ENCODE data around the gene CPED1.
"Not testable (repeated sequence)": the region's sequence is repeated elsewhere in the genome, so short reads cannot be mapped to it uniquely, and the experiment has no call there.

The CPED1 gene

DNA sequence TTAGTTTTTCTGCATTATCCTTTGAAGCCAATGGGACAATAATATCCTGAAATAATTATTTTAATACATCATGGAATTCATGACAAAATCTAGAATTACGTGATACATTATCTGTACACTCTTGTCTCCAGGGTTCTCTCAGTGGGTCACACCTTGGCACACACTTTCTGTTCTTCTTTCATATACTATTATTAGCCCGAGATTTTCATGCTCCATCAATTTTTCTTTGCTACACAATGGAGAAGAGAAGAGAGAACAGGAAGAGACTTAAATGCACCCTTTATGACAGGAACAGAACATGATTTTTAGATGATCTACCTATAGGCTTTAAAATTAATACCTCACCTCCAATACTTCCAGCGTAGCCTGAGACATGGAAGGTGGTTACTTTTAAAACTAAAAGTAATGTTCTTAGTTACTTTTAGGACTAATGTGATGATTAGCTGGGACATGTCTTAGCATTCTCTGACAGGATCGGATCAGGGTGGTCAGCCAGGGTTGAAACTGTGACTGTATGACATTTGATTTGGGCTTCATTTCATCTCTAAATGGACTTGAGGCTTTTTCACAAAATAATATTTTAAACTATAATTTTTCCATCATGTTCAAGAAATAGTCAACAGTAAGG lies 192.0 kb downstream of the CPED1 start:
- TF ChIP-seq, protein P1, sequence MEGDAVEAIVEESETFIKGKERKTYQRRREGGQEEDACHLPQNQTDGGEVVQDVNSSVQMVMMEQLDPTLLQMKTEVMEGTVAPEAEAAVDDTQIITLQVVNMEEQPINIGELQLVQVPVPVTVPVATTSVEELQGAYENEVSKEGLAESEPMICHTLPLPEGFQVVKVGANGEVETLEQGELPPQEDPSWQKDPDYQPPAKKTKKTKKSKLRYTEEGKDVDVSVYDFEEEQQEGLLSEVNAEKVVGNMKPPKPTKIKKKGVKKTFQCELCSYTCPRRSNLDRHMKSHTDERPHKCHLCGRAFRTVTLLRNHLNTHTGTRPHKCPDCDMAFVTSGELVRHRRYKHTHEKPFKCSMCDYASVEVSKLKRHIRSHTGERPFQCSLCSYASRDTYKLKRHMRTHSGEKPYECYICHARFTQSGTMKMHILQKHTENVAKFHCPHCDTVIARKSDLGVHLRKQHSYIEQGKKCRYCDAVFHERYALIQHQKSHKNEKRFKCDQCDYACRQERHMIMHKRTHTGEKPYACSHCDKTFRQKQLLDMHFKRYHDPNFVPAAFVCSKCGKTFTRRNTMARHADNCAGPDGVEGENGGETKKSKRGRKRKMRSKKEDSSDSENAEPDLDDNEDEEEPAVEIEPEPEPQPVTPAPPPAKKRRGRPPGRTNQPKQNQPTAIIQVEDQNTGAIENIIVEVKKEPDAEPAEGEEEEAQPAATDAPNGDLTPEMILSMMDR (IDR thresholded peaks at IDR 0.05; ENCODE audit: low read length, missing control alignments) = no peak
- no peak for DNase-seq (ENCODE audit: low read depth)
- H3K4me3 ChIP-seq (replicated peaks; ENCODE audit: low read depth, low read length) = no peak overlapping the region

DNA sequence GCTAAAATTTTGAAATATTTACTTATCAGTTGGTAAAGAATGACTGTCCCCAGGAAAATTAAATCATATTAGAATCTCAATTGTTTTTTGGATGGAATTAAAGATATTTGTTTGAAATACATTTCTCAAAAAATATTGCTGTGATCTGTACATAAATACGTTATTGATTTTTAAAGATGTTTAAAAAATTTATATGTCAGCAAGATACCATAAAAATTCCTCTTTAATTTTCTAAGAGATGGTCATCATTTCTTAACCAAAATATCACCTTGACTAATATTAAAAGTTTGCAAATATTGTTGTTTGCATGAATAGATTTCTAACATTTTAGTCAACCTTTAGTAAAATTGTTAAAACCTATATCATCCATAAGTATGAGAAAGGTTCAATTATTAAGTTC lies 192.8 kb downstream of the CPED1 start:
- DNase-seq (ENCODE audit: low read depth) = no peak
- TF ChIP-seq, protein P1 (IDR thresholded peaks at IDR 0.05; ENCODE audit: low read length, missing control alignments) = no peak
- H3K4me3 ChIP-seq (replicated peaks; ENCODE audit: low read depth, low read length) = no peak overlapping the region

DNA sequence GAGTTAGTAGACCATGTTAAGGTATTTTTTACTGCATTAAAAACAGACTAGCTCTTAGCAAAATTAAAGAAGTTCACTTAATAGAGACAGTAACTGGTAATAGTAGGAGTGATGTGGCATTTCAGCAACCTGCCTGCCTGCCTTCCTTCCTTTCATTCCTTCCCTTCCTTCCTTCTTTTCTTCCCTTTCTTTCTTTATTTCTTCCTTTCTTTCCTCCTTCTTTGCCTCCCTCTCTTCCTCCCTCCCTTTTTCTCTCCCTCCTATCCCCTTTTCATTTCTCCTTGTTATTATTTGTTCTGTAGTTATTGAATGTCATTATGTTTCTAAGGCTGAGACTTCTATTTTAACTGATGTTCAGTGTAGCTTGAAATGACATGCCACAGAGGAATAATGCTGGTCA lies 193.8 kb downstream of the CPED1 start:
- no peak for DNase-seq (ENCODE audit: low read depth)
- H3K4me3 ChIP-seq (replicated peaks; ENCODE audit: low read depth, low read length) = no peak overlapping the region
- TF ChIP-seq, protein P1 (IDR thresholded peaks at IDR 0.05; ENCODE audit: low read length, missing control alignments) = no peak

DNA sequence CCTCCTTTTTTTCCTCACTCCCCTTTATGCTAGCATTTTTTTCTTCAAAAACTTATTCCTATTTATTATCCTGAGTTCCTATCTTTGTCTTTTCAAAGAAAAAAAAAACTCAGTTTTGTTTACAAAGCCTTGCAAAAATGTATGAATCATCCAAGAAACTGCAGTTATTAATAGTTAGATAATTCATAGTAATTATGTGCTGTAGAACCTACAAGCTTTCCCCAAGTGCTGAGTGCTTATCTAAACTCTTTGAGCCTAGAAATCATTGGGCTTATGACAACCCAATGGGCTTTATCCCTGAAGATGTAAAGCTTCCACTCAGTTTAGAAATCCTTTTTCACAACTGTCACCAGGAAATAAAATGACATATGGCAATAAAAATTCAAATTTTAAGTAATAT lies 194.4 kb downstream of the CPED1 start:
- DNase-seq (ENCODE audit: low read depth) = no peak
- no peak overlapping the region for H3K4me3 ChIP-seq (replicated peaks; ENCODE audit: low read depth, low read length)
- TF ChIP-seq, protein P1 (IDR thresholded peaks at IDR 0.05; ENCODE audit: low read length, missing control alignments) = no peak

DNA sequence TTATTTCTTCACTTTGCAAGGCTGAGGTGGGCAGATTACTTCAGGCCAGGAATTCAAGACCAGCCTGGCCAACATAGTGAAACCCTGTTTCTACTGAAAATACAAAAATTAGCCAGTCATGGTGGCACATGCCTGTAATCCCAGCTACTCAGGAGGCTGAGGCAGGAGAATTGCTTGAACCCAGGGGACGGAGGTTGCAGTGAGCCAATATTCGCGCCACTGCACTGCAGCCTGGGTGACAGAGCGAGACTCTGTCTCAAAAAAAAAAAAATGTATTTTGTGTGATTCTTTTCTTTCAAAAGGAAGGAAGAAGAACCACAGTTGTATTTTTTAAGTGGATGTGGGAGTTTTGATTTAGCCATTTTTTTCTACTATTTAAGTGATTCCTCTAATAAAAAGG lies 195.4 kb downstream of the CPED1 start:
- DNase-seq (ENCODE audit: low read depth); H3K4me3 ChIP-seq (replicated peaks; ENCODE audit: low read depth, low read length): not testable (repeated sequence)

DNA sequence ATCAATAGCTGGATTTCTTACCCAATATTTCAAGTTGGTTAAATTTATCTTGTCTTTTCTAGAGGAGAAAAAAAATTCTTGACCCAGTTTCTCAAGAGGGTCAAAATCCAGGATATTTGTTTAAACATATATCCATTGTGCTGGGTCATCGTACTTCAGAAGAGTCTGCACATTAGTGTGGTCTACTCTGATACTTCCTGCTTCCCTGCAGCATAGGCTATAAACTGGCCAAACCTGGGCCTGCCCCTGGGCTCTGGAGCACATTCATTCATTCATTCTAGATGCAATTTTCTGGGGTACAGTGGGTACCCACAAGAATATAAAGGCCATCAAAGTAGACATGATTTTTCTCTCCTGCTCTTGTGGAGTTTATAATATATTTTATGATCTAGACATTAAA lies 198.2 kb downstream of the CPED1 start:
- DNase-seq (ENCODE audit: low read depth) = no peak
- TF ChIP-seq, protein P1 (IDR thresholded peaks at IDR 0.05; ENCODE audit: low read length, missing control alignments) = no peak
- H3K4me3 ChIP-seq (replicated peaks; ENCODE audit: low read depth, low read length) = no peak overlapping the region

DNA sequence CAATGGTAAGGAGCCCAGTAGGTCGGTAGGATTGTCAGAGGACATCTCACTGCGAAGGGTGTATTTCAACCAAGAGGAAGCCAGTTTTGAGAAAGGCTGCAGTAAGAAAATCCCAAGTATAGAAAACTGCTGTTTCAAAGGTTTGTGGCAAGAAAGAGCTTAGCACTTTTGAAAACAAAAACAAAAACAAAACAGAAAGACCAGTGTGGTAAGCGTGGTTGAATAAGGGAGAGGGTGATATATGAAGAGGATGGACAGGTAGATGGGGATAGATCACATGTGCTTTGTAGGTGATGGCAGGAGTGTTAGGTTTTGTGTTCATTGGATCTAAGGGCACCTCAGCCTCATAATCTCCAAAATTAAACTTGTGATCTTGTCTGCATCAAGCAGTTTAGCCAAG lies 198.7 kb downstream of the CPED1 start:
- TF ChIP-seq, protein P1 (IDR thresholded peaks at IDR 0.05; ENCODE audit: low read length, missing control alignments) = no peak
- DNase-seq (ENCODE audit: low read depth) = no peak
- H3K4me3 ChIP-seq (replicated peaks; ENCODE audit: low read depth, low read length) = no peak overlapping the region

Measured in fibroblast of pulmonary artery (primary cell).